Mammary epithelial cell (primary cell): ENCODE results near the gene INSR.

ENCODE experiments used
- CTCF ChIP-seq, 2 donors: IDR thresholded peaks in 1 of 2; conservative IDR thresholded peaks in 1 of 2; 2 replicates each; pipeline ENCODE4 v1.5.1; 2011 to 2012; ENCODE audit warnings: inconsistent platforms in 2 of 2, low read length in 2 of 2, mild to moderate bottlenecking in 2 of 2, control low read depth in 1 of 2, low read depth in 1 of 2; ENCODE audit not compliant: insufficient read depth in 1 of 2; ENCODE audit errors: extremely low read depth in 1 of 2
- EZH2 ChIP-seq: IDR thresholded peaks from 2 replicates; pipeline ENCODE4 v1.6.1; 2012; ENCODE audit warnings: low read length, inconsistent platforms, borderline replicate concordance

GRCh38 chr19:7328647-7329046 lies 34.4 kb upstream of the INSR start:
- TF ChIP-seq CTCF (conservative IDR thresholded peaks at IDR 0.05 in 1 of 2, IDR thresholded peaks at IDR 0.05 in 1 of 2; ENCODE audit: extremely low read depth in 1 of 2, insufficient read depth in 1 of 2, low read depth in 1 of 2, low read length in 2 of 2): no peak
- no peak for TF ChIP-seq EZH2
